HuH-7.5 (cell line): ENCODE data around the gene IFI44.

Experiments used
- DNase-seq: peaks from one replicate; pipeline ENCODE4 v3.0.0; 2011; ENCODE audit warnings: low spot score

The IFI44 gene

GRCh38 chr1:78652019-78652560 is 2.5 kb downstream of the IFI44 start:
- no peak for DNase-seq

- no peak for DNase-seq
Observed at GRCh38 chr1:78658901-78659300, 9.3 kb downstream of the IFI44 start.

- DNase-seq: no peak
Observed at GRCh38 chr1:78663923-78664322, 14.3 kb downstream of the IFI44 start.

GRCh38 chr1:78664763-78665162 is 15.1 kb downstream of the IFI44 start:
- DNase-seq: no peak

GRCh38 chr1:78665809-78666208 is 16.2 kb downstream of the IFI44 start:
- no peak for DNase-seq

- no peak for DNase-seq
Observed at GRCh38 chr1:78667939-78668338, 18.3 kb downstream of the IFI44 start.

GRCh38 chr1:78668427-78668826 is 18.8 kb downstream of the IFI44 start:
- no peak for DNase-seq

GRCh38 chr1:78672428-78672827 is 22.8 kb downstream of the IFI44 start:
- no peak for DNase-seq

- DNase-seq: no peak
Observed at GRCh38 chr1:78673120-78673519, 23.5 kb downstream of the IFI44 start.

GRCh38 chr1:78676347-78676982 is 26.8 kb downstream of the IFI44 start:
- DNase-seq: peak; percentile 6

- no peak for DNase-seq
Observed at GRCh38 chr1:78676993-78677392, 27.4 kb downstream of the IFI44 start.

GRCh38 chr1:78677788-78678187 is 28.2 kb downstream of the IFI44 start:
- no peak for DNase-seq

GRCh38 chr1:78678324-78678723 is 28.7 kb downstream of the IFI44 start:
- DNase-seq: no peak

- no peak for DNase-seq
Observed at GRCh38 chr1:78681265-78681664, 31.6 kb downstream of the IFI44 start.

GRCh38 chr1:78682496-78682895 is 32.9 kb downstream of the IFI44 start:
- DNase-seq: no peak

- no peak for DNase-seq
Observed at GRCh38 chr1:78683079-78683478, 33.4 kb downstream of the IFI44 start.

GRCh38 chr1:78687315-78687714 is 37.7 kb downstream of the IFI44 start:
- peak; percentile 8 for DNase-seq

GRCh38 chr1:78687914-78688313 is 38.3 kb downstream of the IFI44 start:
- DNase-seq: no peak

- DNase-seq: no peak
Observed at GRCh38 chr1:78688697-78689096, 39.1 kb downstream of the IFI44 start.

GRCh38 chr1:78690516-78690915 is 40.9 kb downstream of the IFI44 start:
- DNase-seq: no peak

- DNase-seq: no peak
Observed at GRCh38 chr1:78691995-78692747, 42.5 kb downstream of the IFI44 start.

- no peak for DNase-seq
Observed at GRCh38 chr1:78699813-78700212, 50.2 kb downstream of the IFI44 start.

GRCh38 chr1:78702426-78702825 is 52.8 kb downstream of the IFI44 start:
- DNase-seq: no peak

GRCh38 chr1:78703806-78704205 is 54.2 kb downstream of the IFI44 start:
- no peak for DNase-seq
